ENCODE data around the gene FCHO1.

DNA sequence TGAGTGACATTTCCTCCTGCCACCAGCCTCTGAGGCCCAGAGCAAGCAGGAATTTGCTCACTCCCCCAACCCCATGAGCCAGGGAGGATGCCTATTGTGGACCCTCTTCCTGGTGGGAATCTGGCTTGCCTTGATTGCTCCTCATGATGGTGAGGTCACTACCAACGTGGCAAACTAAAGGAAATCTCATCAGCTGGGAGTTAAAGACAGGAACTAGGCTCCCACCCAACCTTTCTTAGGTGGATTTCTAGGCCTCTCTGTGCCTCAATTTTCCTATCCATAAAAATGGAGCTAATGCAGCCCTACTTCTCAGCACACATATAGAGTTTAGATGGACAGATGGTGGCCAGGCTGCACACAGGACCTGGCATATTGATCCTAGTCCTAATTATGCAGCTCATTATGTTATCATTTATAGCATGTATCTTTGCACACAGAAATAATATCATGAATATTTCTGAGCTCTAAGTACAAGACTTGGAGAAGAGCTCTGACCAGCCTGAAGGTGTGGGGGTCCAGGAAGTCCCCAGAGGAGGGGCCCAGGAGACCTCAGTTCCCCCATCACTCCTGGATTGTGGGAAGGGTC lies 45.7 kb downstream of the FCHO1 start:
- TF ChIP-seq, protein P1, sequence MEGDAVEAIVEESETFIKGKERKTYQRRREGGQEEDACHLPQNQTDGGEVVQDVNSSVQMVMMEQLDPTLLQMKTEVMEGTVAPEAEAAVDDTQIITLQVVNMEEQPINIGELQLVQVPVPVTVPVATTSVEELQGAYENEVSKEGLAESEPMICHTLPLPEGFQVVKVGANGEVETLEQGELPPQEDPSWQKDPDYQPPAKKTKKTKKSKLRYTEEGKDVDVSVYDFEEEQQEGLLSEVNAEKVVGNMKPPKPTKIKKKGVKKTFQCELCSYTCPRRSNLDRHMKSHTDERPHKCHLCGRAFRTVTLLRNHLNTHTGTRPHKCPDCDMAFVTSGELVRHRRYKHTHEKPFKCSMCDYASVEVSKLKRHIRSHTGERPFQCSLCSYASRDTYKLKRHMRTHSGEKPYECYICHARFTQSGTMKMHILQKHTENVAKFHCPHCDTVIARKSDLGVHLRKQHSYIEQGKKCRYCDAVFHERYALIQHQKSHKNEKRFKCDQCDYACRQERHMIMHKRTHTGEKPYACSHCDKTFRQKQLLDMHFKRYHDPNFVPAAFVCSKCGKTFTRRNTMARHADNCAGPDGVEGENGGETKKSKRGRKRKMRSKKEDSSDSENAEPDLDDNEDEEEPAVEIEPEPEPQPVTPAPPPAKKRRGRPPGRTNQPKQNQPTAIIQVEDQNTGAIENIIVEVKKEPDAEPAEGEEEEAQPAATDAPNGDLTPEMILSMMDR (IDR thresholded peaks at IDR 0.05), result no peak
- TF ChIP-seq POLR2A (IDR thresholded peaks at IDR 0.05), result no peak

All from testis (tissue), 2 donors.